DMS153 treated with DMSO at 0.1 percent for 48 hours (cell line): ENCODE data around the gene CTPS1.
A peak's percentile ranks its signal among the peaks of the same experiment; 100 is the strongest.

ENCODE experiments used
- DNase-seq: peaks from one replicate; lab custom pipeline; 2025; ENCODE audit not compliant: unreplicated experiment; lab: John Stamatoyannopoulos, UW

Gene CTPS1

GRCh38 chr1:40989066-40989465 lies 9.6 kb downstream of the CTPS1 start:
- no peak for DNase-seq

- DNase-seq = no peak
Observed at GRCh38 chr1:40997096-40997495, 17.6 kb downstream of the CTPS1 start.

- no peak for DNase-seq
Observed at GRCh38 chr1:40998668-40999067, 19.2 kb downstream of the CTPS1 start.

GRCh38 chr1:41003127-41003639 lies 23.7 kb downstream of the CTPS1 start:
- no peak for DNase-seq

- peak; percentile 81 for DNase-seq
Observed at GRCh38 chr1:41003640-41004220, 24.2 kb downstream of the CTPS1 start.

- no peak for DNase-seq
Observed at GRCh38 chr1:41005876-41006275, 26.4 kb downstream of the CTPS1 start.

GRCh38 chr1:41006942-41007865 lies 27.7 kb downstream of the CTPS1 start:
- no peak for DNase-seq

GRCh38 chr1:41009466-41009865 lies 30.0 kb downstream of the CTPS1 start:
- no peak for DNase-seq

GRCh38 chr1:41010345-41010744 lies 30.8 kb downstream of the CTPS1 start:
- DNase-seq = no peak

- DNase-seq = no peak
Observed at GRCh38 chr1:41013024-41013423, 33.5 kb downstream of the CTPS1 start.

GRCh38 chr1:41013796-41014195 lies 34.3 kb downstream of the CTPS1 start:
- no peak for DNase-seq

GRCh38 chr1:41014871-41015270 lies 35.4 kb downstream of the CTPS1 start:
- no peak for DNase-seq

GRCh38 chr1:41015281-41015896 lies 35.9 kb downstream of the CTPS1 start:
- no peak for DNase-seq

GRCh38 chr1:41015897-41016470 lies 36.5 kb downstream of the CTPS1 start:
- DNase-seq = no peak

- no peak for DNase-seq
Observed at GRCh38 chr1:41017141-41018017, 37.9 kb downstream of the CTPS1 start.

- no peak for DNase-seq
Observed at GRCh38 chr1:41018018-41018410, 38.5 kb downstream of the CTPS1 start.

- DNase-seq = no peak
Observed at GRCh38 chr1:41019353-41019745, 39.9 kb downstream of the CTPS1 start.

GRCh38 chr1:41020109-41020576 lies 40.6 kb downstream of the CTPS1 start:
- DNase-seq = no peak

- no peak for DNase-seq
Observed at GRCh38 chr1:41020654-41021053, 41.2 kb downstream of the CTPS1 start.

- peak; percentile 53 for DNase-seq
Observed at GRCh38 chr1:41021526-41022308, 42.2 kb downstream of the CTPS1 start, which contains the start of gene SLFNL1. TSS of gene SLFNL1 (minus strand) at chr1:41021725. CDS start at chr1:41020660, 1,065 bp downstream.
